Measurements from ENCODE around the gene TSR3.

GRCh38 chr16:1308036-1308976 is 43.4 kb downstream of the TSR3 start:
- TF ChIP-seq, protein P1, sequence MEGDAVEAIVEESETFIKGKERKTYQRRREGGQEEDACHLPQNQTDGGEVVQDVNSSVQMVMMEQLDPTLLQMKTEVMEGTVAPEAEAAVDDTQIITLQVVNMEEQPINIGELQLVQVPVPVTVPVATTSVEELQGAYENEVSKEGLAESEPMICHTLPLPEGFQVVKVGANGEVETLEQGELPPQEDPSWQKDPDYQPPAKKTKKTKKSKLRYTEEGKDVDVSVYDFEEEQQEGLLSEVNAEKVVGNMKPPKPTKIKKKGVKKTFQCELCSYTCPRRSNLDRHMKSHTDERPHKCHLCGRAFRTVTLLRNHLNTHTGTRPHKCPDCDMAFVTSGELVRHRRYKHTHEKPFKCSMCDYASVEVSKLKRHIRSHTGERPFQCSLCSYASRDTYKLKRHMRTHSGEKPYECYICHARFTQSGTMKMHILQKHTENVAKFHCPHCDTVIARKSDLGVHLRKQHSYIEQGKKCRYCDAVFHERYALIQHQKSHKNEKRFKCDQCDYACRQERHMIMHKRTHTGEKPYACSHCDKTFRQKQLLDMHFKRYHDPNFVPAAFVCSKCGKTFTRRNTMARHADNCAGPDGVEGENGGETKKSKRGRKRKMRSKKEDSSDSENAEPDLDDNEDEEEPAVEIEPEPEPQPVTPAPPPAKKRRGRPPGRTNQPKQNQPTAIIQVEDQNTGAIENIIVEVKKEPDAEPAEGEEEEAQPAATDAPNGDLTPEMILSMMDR (IDR thresholded peaks at IDR 0.05), result no peak
- TF ChIP-seq EP300 (IDR thresholded peaks at IDR 0.05) (no peak), POLR2A (IDR thresholded peaks at IDR 0.05) (no peak), POLR2AphosphoS5 (IDR thresholded peaks at IDR 0.05) (no peak)
